GM20000 (cell line): Measurements from ENCODE around the gene TEX51.

Source experiments
- DNase-seq: peaks from one replicate; pipeline ENCODE4 v3.0.0; 2012; ENCODE audit warnings: low spot score
- CTCF ChIP-seq: IDR thresholded peaks from 2 replicates; pipeline ENCODE4 v1.5.1; 2012; ENCODE audit warnings: mild to moderate bottlenecking, control low read depth; ENCODE audit errors: extremely low read depth, missing control alignments

Gene TEX51

DNA sequence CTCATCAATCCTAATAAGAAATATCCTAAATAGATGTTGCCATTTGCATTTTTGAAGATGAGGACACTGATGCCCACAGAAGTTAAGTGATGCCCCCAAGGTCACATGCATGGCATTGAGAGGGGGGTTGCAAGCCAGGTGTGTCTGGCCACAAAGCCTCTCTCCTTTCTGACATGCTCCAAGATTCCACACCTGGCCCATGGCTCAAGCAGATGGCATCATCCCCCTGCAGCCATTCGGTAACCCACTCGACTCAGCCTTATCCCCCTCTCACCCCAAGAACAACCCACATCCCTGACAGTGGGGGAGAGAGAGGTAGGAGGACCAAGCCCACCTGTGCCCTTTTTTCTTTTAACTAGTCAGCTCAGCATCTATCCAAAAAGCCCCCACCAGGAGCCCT, 16.5 kb upstream of the TEX51 start:
- DNase-seq = no peak
- TF ChIP-seq CTCF = no peak

- no peak for TF ChIP-seq CTCF
- DNase-seq = no peak
Measured at GRCh38 chr2:126882736-126883665, 15.7 kb upstream of the TEX51 start.

- DNase-seq = no peak
- no peak for TF ChIP-seq CTCF
Measured at GRCh38 chr2:126883666-126884040, 15.0 kb upstream of the TEX51 start.

GRCh38 chr2:126884861-126885750, 13.6 kb upstream of the TEX51 start:
- no peak for TF ChIP-seq CTCF
- no peak for DNase-seq

- TF ChIP-seq CTCF = no peak
- DNase-seq = no peak
Measured at GRCh38 chr2:126885751-126886210, 12.9 kb upstream of the TEX51 start.

DNA sequence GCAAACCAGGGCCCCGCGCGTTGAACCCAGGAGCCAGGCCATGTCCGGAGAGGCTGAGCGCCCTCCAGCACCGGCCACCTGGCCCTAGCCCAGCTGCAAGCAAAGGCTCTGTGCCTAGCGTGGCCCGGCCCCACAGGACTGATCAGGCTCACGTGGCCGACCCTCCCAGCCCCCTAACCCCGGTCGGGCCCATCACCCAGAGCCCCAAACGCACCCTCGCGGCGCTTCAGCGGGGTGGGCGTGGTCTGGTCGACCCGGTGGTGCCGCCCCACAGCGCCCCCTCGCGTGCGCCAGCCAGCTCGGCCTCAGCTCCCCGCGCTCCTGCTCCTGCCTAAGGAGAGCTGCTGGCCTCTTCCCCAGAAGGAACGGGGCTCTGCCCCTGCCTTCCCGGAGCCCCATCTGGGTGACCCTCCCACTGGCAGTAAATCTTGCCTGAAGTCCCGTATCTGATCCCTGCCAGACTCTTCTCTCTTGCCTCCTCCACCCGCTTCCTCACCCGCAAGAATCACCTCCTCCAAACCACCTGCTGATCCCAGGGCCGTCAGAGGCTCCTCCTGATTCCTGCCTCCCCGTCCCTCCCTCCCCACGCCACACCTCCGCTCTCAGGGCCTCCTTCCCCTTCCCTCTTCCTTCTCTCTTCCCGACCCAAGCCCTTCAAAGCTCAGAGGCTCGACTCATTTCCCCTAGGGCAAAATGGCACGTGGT, 12.3 kb upstream of the TEX51 start:
- DNase-seq = peak; percentile 83
- TF ChIP-seq CTCF = peak; percentile 89

GRCh38 chr2:126886916-126887280, 11.8 kb upstream of the TEX51 start:
- no peak for TF ChIP-seq CTCF

More at GRCh38 chr2:126886916-126887280, 11.8 kb upstream of the TEX51 start:
- no peak for DNase-seq
